Mucosa of descending colon (tissue), 3 donors: ENCODE measurements around the gene TRPM3. TPM values are rescaled to one million over a fixed set of nuclear protein-coding genes. Genes with fewer than 3 reads are reported as not detected.

Experiments used
- ATAC-seq: fragments of 200-7000 bp; cut with Tn5 transposase; one replicate; pipeline ENCODE4 v1.9.1; 2020; ENCODE audit warnings: mild to moderate bottlenecking, moderate library complexity
- DNase-seq, 3 donors: peaks; one replicate each; pipeline ENCODE4 v3.0.0-alpha.2; 2020
- H3K36me3 ChIP-seq: fragments of 200-600 bp; one replicate; pipeline ENCODE4 v1.8.0; 2021; ENCODE audit warnings: low read depth, mild to moderate bottlenecking
- H3K4me1 ChIP-seq: fragments of 200-600 bp; one replicate; pipeline ENCODE4 v1.8.0; 2021; ENCODE audit warnings: low read depth, mild to moderate bottlenecking
- H3K4me3 ChIP-seq: fragments of 200-600 bp; one replicate; pipeline ENCODE4 v1.8.0; 2021; ENCODE audit warnings: mild to moderate bottlenecking
- H3K9me3 ChIP-seq: fragments of 200-600 bp; one replicate; pipeline ENCODE4 v1.8.0; 2021; ENCODE audit warnings: mild to moderate bottlenecking
- CTCF ChIP-seq: fragments of 200-600 bp; IDR thresholded peaks from one replicate; pipeline ENCODE4 v1.8.0; 2022; ENCODE audit warnings: antibody characterized with exemption, mild to moderate bottlenecking
- intact Hi-C, 2 donors: fragments of 100-400 bp; cut with DNase I in 1 of 2; cut with micrococcal nuclease in 1 of 2; formaldehyde crosslinking; loops; one replicate each; pipeline versions ENCODE4 v1.11.0 to v1.11.1; 2022; cut with DNase I, micrococcal nuclease
- total RNA-seq, 3 donors: library from RNA; stranded (reverse); fragmentation: NEBNext Ultra II Directional in 2 of 3; extraction: Animal tissue kit (Norgen Biotek cat#: 25700) in 2 of 3; gene quantifications; one replicate each; pipeline versions ENCODE4 v1.2.1 to v1.2.4, GENCODE V29; 2021 to 2023
- donor health status: DM: no; HTN: no; CAD: no; lungs with moderate emphysema.
- donor health status: DM: no; HTN: no; CAD: no.
- donor health status: DM: no; HTN: yes; CAD: no.

TRPM3 gene
- total RNA-seq, 3 donors from 2014 or later: 0.29 to 0.55 (median 0.51) TPM

GRCh38 chr9:70792796-70793195 is 328.6 kb downstream of the TRPM3 start:
- DNase-seq: no peak
- TF ChIP-seq CTCF: no peak
- Histone ChIP-seq H3K36me3 (no peaks in the 10 kb centered on the region), H3K4me3 (no peak overlapping the region), H3K4me1 (no peaks in the 10 kb centered on the region), H3K9me3 (no peaks in the 10 kb centered on the region)
- no peak for ATAC-seq
- intact Hi-C loops: no loop called here

- DNase-seq (no peak), ATAC-seq (no peak)
- Histone ChIP-seq H3K4me3 (no peak overlapping the region), H3K36me3 (no peaks in the 10 kb centered on the region), H3K9me3 (no peaks in the 10 kb centered on the region), H3K4me1 (no peaks in the 10 kb centered on the region)
- no peak for TF ChIP-seq CTCF
- intact Hi-C loops: no loop called here
Observed at GRCh38 chr9:70791936-70792335, 329.5 kb downstream of the TRPM3 start.

GRCh38 chr9:70789086-70789485 is 332.3 kb downstream of the TRPM3 start:
- intact Hi-C loops: no loop called here

GRCh38 chr9:70784456-70784855 is 337.0 kb downstream of the TRPM3 start:
- TF ChIP-seq CTCF: no peak
- no peaks in the 10 kb centered on the region for H3K4me1 ChIP-seq
- no peaks in the 10 kb centered on the region for H3K36me3 ChIP-seq
- DNase-seq (no peak), ATAC-seq (no peak)
- intact Hi-C loops: no loop called here
- no peak overlapping the region for H3K4me3 ChIP-seq
- H3K9me3 ChIP-seq: no peaks in the 10 kb centered on the region

More at GRCh38 chr9:70789086-70789485, 332.3 kb downstream of the TRPM3 start:
- ATAC-seq (no peak), DNase-seq (no peak)
- no peaks in the 10 kb centered on the region for H3K4me1 ChIP-seq
- H3K9me3 ChIP-seq: no peaks in the 10 kb centered on the region
- no peaks in the 10 kb centered on the region for H3K36me3 ChIP-seq
- no peak overlapping the region for H3K4me3 ChIP-seq
- TF ChIP-seq CTCF: no peak

- DNase-seq (no peak), ATAC-seq (no peak)
- TF ChIP-seq CTCF: no peak
- intact Hi-C loops: no loop called here
- no peaks in the 10 kb centered on the region for H3K9me3 ChIP-seq
- no peak overlapping the region for H3K4me3 ChIP-seq
- no peaks in the 10 kb centered on the region for H3K4me1 ChIP-seq
- no peaks in the 10 kb centered on the region for H3K36me3 ChIP-seq
Observed at GRCh38 chr9:70778568-70778967, 342.9 kb downstream of the TRPM3 start.

GRCh38 chr9:70773579-70773978 is 347.8 kb downstream of the TRPM3 start:
- Histone ChIP-seq H3K36me3 (no peaks in the 10 kb centered on the region), H3K9me3 (no peaks in the 10 kb centered on the region), H3K4me3 (no peak overlapping the region), H3K4me1 (no peaks in the 10 kb centered on the region)
- no peak for DNase-seq
- no peak for TF ChIP-seq CTCF
- intact Hi-C loops: no loop called here
- no peak for ATAC-seq
